ENCODE data around the gene LOXHD1. TPM values are rescaled to one million over a fixed set of nuclear protein-coding genes. Genes with fewer than 3 reads are reported as not detected.

The LOXHD1 gene
- total RNA-seq, 1 donor from 2014 or later, result not detected

DNA sequence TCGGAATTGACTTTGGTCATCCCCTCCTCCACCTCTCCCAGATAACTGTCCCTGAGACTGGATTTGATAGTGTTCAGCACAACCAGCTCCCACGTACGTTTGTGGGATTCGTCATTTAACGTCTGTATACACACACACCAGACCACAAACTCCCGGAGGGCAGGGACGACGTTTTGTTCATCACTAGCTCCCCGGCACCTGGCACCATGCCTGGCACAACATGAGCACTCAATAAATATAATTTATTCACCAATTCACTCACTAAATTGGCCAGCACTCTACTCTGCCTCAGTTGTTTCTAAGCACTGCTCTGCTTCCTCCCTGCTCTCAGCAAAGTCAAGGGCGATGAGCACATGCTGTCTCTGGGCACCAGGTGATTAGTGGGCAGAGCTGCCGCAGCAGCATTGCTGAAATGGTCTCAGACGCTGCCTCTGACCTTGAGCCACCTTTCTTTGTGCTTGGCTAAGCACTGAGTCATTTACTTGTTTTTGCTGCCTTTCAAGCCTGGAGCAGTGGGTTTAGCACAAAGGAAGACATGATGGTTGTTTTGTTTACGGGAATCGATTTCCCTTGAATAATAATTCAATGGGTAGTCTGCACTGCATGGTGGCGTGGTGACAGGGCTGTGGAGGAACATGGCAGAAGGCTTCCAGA lies 19.3 kb upstream of the LOXHD1 start:
- peak; percentile 98 for DNase-seq (ENCODE audit: low read depth)

- DNase-seq (ENCODE audit: low read depth), result no peak
These were observed 18.1 kb upstream of the LOXHD1 start for GRCh38 chr18:46675112-46675511.

DNA sequence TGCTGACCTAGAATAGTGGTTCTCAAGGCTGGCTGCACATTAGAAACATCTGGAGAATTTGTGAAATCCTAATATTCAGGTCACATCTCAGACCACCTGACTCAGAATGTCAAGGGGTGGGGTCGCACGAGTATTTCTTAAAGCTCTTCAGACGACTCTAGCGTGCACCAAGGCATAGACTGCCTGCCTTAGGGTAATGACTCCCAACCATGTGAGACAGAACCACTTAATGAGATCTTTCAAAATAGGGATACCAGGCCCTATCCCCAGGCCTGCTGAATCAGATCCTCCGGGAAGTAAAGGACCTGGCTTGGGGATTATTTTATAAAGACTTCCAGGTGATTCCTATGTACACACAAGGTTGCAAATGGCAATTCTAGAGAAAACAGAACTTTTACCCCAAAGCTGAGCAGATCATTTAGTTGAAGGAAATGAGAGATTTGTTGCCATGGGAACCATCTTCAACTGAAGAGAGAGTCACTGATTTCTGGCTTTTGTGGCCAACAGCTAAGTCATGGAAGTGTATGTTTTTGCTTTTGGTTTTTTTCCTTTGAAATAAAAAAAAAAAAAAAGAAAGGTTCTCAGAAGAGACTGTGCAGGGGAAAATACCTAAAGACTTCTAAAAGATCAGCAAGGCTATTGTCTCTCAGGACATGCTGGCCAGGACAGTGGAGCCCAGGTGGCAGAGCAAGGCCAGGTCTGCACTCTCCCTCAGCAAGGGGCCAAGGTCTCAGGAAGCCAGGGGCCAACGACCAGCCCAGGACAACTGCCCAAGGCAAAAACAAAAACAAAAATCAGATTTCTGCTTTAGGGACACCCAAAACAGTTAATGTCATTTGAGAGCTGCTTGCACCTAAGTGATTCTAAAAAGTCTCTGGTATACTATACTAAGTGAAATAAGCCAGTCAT lies 15.3 kb upstream of the LOXHD1 start:
- DNase-seq (ENCODE audit: low read depth), result peak; percentile 65

DNA sequence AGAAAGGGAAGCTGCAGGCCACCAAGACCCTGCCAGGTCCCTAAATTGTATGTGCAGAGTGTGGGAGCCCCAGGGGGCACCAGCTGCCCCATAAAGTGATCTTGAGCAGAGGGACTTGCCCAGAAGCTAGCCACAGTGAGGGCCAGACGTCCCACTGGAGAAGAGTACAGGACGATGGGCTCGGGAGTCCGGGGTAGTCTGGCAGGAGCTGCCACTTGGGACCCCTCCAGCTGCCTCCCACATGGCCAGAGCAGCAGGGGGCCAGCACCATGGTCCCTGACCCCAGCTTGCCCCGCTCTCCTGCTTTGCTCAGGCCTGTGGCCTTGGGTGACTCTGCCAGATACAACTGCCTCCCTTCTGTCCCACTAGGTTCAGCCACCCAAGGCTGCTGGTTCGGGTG lies 11.7 kb upstream of the LOXHD1 start:
- no peak for DNase-seq (ENCODE audit: low read depth)

DNA sequence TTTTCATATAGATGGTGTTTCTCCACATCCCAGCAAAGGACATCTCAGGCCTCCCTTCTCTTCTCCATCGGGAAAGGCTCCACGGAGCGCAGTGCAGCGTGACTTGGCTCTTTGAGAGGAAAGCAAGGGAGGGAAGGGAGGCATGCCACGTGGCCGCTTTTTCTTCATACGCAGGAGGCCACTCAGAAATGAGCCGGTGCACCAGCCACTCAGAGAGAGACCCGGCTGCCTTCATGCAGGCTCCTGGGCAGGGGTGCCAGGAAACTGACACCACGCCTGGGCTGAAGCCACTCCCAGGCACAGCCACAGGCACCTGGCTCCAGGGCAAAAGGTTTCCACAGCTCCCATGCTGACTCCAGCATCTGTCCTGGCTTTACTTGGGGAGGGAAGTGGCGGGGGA lies 11.1 kb upstream of the LOXHD1 start:
- no peak for DNase-seq (ENCODE audit: low read depth)

DNA sequence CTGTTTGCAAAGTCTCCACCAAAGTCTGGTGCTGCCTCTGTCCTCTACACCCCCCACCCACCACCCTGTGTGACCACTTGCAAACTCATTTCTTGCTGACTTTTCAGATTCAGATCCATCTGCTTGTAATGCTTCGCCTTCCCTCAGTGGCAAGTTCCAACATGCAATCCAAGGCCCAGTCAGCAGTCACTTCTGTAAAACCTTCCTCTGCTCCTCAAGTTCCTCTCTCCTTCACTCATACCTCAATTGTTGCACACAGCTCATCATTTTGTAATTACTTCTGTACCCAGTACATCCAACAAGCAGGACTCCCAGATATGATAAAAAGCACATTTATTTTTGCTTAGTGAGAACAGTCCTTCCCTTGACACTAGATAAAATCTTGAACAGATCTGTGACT lies 6.5 kb upstream of the LOXHD1 start:
- DNase-seq (ENCODE audit: low read depth), result no peak

DNA sequence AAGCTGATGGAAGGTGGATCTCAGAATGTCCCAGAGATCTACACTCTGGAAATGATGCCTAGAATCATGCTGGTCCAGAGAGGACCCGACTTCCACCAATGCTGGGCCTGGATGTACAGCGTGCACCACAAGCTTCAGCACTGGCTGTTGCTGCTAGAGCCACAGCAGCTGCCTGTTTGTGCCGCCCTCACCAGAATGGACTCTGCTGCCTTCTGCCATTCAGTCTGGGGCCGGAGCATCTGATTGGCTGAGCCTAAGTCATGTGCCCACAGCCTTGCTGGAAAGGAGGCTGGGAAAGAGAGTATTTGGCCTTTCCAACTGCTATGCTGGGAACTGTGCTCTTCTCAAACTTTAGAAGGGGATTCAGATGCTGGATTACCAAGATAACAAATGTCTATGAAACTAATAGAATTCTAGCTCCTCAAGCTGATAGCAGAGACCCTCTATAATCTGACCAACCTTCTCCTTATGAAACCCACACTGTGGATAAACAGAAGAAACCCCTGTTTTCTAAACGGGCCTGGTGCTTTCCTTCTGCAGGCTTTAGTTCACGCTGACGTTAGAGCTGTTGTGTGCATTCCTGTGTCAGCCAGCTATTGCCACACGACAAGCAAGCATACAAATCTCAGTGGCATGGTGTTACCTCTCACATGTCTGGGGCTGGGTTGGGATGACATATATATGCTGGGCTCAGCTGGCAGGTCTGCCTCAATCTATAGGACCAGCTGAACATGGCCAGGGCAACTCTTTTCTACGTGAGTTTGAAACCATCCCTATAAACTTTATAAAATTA lies 4.1 kb upstream of the LOXHD1 start:
- DNase-seq (ENCODE audit: low read depth), result peak; percentile 11

DNA sequence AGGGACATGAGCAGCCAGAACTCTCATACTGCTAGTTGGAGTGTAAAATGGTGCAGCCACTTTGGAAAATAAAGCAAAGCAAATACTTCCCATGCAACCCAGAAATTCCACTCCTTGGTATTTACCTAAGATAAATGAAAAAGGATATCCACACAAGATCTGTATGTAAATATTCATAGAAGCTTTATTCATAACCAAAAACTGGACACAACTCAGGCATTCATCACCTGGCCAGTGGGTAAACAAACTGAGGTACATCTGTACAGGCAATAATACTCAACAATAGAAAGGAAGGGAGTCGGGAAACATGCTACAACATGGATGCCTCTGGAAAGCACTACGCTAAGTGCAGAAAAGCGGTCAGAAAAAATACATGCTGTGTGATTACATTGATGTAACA lies 2.5 kb upstream of the LOXHD1 start:
- DNase-seq (ENCODE audit: low read depth), result no peak

GRCh38 chr18:46656326-46657114 lies 500 bp downstream of the LOXHD1 start:
- DNase-seq (ENCODE audit: low read depth), result no peak

- DNase-seq (ENCODE audit: low read depth), result no peak
These were observed 4.6 kb downstream of the LOXHD1 start for GRCh38 chr18:46652372-46652771.

- no peak for DNase-seq (ENCODE audit: low read depth)
These were observed 6.3 kb downstream of the LOXHD1 start for GRCh38 chr18:46650681-46651080.

- DNase-seq (ENCODE audit: low read depth), result no peak
These were observed 7.8 kb downstream of the LOXHD1 start for GRCh38 chr18:46649071-46649862.

DNA sequence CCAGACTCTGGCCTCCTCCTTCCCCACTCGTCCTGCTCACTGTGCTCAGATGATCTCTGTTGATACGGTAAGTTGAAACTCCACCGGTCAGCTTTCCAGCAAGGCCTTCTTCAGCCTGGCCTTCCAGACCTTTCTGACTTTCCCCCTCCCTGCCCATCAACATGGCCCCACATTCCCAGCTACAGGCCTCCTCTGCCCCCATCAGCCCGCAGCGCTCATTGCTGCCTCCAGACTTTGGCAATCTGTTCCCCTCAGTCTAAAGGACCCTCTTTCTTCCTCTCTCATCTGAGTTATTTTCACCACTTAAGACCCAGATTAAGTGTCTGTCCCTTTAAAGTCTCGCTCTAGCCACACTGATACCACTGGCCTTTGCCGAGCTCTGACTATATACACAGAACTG lies 10.6 kb downstream of the LOXHD1 start:
- DNase-seq (ENCODE audit: low read depth), result no peak

DNA sequence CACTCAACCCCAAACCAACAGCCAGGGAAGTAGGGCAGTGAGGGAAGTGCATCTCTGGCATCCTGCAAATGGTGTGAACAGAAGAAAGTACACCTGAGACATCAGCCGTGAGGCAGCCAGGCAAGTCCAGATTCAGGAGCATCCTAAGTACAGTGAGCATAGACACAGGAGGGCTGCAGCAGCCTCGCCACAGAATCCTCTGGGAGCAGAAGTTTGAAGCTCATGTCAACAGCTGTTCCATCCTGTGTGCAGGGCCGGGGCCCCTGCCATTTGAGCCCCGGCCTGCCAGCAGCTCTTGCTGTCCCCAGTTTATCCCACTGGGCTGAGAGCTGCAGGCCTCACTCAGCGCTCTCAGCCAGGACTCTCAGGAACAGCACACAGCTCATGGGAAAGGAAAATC lies 14.5 kb downstream of the LOXHD1 start:
- no peak for DNase-seq (ENCODE audit: low read depth)

- no peak for DNase-seq (ENCODE audit: low read depth)
These were observed 15.1 kb downstream of the LOXHD1 start for GRCh38 chr18:46641917-46642316.

DNA sequence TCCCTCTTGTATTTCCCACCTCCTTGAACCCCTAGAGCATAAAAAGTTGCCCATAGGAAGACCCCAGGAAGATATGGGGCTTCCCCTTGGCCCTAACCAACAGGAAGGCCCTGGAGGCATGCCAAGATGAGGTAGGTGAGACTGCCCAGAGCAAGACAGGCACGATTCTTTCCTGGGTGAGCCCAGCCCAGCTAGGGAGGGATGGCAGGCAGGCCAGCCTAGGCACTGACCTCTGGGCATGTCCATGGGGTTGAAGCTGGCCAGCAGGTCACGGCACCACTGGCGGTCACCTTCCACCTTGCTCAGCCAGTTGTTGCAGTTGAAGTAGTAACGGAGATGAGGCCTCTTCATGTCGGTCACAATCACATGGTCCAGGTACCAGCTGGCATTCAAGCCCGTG lies 17.6 kb downstream of the LOXHD1 start:
- no peak for DNase-seq (ENCODE audit: low read depth)

DNA sequence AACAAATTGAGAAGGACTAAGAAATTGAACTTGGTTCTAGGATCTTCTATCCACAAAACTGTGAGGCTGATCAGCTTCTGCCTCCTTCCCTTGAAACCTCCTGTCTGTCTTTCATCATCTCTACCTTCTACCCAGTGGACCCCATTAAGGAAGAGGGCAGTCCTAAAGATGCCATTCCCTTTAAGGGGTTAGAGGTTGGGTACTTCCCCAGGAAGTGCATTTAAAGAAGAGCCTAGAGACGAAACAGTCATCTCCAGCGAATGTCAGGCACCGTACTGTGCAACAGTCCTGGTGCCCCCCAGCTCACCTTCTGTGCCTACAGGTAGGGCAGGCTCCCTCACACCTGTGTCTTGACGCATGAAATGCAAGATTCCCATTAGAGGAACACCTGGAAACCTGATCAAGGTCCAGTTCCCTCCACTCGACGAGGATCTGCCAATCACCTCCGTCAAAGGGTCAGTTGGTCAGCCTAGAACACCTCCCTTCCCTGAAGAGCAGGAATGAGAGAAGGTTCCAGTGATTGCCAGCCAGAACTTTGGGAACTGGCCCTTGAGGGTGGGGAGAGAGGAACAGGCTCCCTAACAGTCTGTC lies 20.9 kb downstream of the LOXHD1 start:
- no peak for DNase-seq (ENCODE audit: low read depth)

GRCh38 chr18:46632401-46633071 lies 24.5 kb downstream of the LOXHD1 start:
- peak; percentile 88 for DNase-seq (ENCODE audit: low read depth)

DNA sequence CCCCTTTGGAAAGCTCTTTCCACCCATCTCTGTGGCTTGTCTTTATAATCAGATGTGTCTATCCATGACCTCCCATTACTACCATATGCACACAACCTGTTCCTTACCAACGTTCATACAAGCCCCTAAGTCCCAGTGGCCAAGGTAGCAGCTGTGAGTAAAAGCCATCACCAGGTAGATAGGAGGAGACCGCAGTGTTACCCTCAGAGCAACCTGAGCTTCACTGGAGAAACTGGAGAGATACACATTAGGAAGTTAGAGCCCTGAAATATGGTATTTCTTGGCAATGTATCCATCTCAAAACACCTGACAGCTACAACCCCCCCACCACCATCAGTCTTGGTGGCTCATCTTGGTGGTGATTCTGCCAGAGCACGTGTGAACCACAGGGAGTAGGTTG lies 26.0 kb downstream of the LOXHD1 start:
- no peak for DNase-seq (ENCODE audit: low read depth)

DNA sequence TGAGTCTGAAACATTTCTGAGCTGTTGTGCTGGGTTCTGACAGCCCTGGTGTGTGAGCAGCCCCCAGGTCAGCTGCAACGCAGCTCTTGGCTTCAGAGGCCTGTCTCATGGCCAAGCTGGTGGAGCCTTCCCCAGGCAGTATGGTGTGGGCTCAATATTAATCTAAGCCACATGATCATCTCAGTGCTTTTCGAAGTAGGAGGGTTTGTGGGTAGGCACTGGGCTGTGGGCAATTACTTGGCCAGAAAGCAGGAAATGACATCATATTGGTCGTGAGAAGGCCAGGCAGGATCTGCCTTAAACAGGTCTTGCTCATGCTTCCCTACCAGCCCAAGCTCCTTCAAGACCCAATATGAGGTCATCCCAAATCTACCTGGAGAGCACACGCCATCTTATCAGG lies 26.9 kb downstream of the LOXHD1 start:
- DNase-seq (ENCODE audit: low read depth), result peak; percentile 19

All from renal cortical epithelial cell (primary cell).